HG02642 (cell line): ENCODE measurements around the gene AHI1.
A peak's percentile ranks its signal among the peaks of the same experiment; 100 is the strongest.
"Not testable (repeated sequence)": the region's sequence is repeated elsewhere in the genome, so short reads cannot be mapped to it uniquely, and the experiment has no call there.

ENCODE experiments used
- ATAC-seq: cut with Tn5 transposase; IDR thresholded peaks from one replicate; pipeline ENCODE4 v1.9.1; 2021; ENCODE audit warnings: mild to moderate bottlenecking; ENCODE audit not compliant: unreplicated experiment, poor library complexity

AHI1 gene

DNA sequence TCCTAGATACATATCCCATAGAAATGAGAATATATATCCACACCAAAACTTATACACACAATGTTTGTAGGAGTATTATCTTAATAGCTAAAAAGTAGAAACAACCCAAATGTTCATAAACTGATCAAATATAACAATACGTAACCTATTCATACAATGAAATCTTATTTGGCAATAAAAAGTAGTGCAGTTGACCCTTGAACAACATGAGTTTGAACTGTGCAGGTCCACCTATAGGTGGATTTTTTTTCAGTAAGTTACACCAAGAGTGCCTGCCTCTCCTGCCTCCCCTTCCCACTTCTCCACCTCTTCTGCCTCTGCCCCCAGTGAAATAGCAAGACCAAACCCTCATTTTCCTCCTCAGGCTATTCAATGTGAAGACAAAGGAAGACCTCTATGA, 95.2 kb downstream of the AHI1 start:
- ATAC-seq: no peak

DNA sequence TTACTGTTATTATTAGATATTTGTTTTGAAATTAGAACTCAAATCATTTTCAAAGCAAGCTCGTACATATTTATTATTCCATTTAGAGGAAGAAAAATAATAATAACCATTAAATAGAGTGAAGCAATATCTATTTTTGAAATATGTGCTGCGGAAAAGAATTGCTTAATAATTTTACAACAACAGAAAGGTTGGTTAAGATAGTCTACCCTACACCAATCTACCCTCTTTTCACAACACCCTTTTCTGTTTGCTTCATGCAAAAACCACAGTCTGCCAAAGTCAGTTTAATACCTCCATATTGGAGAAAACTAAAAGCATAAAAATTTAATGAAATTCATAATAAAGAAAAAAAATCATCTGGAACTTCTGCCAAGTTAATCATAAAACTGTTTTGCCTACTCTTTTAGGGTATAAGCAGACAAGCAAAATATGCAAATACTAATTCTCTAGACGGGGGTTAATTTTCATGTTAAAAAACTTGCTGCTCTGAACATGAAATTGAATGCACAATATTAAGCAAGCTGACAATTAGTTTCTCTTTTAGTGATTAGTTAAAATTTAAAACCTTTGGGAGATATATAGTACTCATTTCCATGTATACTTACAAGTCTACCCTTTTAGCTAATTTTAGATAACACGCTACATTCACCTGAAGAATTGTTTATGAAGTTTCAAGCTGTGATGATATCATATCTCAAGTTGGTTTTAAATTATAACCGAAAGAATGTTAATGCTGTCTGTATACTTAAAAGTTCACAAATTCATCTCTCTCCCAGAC, 100.2 kb downstream of the AHI1 start:
- ATAC-seq: no peak

DNA sequence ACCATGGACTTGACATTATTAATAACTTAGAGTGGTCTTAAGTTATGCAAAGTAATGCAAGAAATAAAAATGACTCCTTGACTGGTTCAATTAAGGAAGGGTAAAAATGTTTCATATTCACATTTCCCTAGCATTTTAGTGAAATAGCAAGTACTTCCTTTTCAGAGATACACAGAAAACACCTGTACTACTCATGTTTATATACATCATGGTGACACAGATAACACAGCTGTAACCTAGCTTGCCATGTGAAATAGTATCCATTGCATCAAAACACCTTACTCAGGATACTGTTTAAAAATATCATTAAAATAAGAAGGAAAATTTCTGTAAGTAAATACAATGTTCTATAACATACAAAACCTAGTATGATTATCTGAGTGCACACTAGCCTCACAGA, 102.4 kb downstream of the AHI1 start:
- no peak for ATAC-seq

DNA sequence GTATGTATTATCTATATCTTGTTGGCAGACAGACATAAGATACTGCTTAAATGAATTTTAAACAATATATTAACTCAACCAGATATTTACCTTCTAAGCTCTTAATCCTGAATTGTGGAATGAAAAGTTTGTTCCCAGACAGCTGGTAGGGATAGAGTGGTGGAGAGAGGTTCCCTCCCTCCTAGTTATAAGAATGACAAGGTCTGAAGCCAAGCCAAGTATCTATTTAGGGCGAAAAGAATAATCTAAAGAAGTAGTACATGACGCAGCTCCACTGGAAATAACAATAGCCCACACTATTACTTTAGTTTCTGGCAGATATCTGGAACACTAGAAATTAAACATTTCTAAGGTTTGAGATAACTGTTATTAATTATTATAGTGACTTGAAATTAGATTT, 104.3 kb downstream of the AHI1 start:
- no peak for ATAC-seq

DNA sequence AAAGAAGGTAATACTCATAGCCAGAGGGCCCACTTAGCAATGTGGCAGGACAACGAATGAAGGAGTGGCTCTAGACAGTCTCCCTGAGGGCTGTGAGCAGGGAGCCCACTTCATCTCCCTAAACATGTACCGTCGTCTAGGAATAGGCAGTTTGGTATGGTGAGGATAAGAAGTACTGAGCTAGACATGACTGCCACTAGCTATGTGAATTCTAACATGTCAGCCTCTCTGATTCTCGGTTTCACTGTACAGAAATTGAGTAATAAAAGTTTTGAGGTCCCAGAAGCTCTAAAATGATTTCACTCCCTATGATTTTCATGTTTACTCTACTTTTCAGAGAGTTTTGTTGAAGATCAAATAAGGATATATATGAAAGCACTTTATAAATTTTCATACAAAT, 107.1 kb downstream of the AHI1 start:
- no peak for ATAC-seq

DNA sequence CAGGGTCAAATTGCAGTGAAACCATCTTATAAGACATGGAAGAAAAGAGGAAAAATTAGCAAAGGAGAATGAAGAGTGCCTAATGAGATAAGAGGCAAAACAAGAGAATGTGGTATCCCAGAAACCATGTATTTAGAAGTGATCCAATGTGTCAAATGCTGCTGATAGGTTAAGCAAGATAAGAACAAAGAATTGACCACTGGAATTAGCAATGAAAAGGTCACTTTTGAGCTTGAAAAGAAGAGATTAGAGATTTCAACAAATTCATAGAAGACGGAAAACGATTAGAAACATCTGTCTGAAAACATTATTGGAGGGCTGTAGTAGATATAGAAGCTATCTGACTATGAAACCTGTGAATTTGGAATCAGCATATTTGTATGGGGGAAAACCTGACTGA, 112.2 kb downstream of the AHI1 start:
- ATAC-seq: no peak

DNA sequence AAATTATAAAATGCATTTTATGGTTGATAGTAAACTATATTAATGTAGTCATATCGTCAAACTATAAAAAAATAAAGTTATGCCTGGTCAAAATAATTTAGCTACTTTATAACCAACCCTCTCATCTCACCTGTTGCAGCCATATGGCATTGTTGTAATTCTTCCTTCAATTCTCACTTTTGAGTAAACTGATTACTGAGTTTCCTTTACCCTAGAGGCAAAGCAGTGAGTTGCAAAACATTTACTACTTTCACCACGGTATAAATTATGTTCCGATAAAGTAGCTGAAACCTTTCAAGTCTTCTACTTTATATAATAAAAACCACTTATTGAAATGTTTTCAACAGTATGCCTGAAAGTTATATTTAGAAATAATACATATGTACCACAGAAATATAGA, 113.8 kb downstream of the AHI1 start:
- ATAC-seq: no peak

DNA sequence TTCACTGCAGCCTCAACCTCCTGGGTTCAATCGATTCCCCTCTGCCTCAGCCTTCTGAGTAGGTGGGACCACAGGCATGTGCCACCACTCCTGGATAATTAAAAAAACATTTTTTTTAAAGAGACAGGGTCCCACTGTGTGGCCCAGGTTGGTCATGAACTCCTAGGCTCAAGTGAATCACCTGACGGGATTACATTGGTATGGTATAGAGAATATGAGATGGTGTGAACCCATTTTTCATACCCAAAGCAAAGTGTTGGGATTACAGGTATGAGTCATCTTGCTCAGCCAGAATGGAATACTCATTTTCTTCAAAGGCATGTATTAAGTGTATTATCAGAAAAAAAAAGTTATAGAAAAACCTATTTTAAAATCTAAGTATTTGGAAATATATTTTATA, 114.2 kb downstream of the AHI1 start:
- ATAC-seq: no peak

DNA sequence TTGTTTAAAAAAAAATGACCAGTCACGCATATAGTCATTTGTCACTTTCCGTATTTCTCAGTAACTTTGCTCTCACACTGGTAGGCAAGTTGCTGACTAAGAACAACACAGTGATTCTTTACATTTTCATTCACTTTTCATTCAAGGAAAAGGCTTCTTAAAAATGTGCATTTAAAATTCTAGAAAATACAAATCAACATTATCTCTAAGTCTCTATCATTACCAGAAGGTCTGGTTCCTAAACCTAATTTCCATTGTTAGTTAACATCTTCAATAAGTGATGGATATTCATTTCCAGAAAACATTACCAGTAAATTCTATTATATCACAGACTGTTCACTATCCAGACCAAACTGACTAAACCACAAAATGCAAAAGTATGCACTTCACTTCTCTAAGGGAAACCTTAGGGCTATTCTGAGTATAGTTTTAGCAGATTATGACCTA, 115.3 kb downstream of the AHI1 start:
- peak; percentile 92 for ATAC-seq

DNA sequence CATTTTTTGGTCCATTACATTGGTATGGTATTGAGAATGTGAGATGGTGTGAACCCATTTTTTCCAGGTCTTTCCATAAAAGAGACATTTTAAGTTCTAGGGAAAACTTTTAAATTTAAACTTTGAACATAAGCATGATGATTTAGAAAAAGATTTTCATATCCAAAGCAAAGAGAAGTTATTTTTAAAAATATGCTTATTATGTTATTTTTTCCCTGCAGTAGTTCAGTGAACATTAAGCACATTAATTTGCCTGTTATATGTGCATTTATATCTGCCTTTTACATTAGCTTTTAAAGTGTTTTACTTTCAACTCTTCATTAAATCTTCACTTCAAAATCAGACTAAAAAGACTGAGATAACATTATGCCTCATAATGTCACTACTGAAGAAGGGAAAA, 116.7 kb downstream of the AHI1 start:
- no peak for ATAC-seq

DNA sequence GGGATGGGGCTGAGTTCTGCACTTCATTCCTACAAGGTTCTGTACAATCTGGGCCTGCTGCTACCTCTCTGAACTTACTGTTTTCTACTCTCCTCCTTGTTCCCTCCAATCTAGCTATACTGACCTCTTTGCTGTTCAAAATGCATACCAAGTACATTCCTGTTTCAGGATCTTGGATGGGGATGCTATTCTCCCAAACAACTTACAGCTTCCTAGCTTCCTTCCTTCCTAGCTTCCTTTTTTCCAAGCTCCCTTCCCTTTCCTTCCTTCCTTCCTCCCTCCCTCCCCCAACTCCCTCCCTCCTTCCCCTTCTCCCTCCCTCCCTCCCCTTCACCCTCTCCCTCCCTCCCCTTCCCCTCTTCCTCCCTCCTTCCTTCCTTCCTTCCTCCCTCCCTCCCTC, 117.9 kb downstream of the AHI1 start:
- ATAC-seq: no peak

DNA sequence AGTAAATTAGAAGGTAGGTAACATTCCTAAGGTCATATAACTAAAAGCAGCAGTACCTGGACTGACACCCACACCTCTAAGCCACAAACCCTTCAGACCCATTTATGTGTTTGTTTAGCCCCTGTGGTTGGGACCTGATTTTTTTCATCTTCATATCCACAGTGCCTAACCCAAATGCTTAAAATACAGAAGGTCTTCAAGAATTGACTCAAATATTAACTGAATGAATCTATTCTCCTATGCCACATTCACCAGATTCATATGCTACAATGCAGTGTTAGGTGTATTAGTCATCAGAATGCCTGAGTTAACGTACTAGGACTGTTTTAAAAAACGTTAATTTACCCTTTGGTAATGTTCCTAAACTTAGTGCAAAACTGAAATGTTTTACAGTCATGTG, 124.8 kb downstream of the AHI1 start:
- ATAC-seq: no peak

DNA sequence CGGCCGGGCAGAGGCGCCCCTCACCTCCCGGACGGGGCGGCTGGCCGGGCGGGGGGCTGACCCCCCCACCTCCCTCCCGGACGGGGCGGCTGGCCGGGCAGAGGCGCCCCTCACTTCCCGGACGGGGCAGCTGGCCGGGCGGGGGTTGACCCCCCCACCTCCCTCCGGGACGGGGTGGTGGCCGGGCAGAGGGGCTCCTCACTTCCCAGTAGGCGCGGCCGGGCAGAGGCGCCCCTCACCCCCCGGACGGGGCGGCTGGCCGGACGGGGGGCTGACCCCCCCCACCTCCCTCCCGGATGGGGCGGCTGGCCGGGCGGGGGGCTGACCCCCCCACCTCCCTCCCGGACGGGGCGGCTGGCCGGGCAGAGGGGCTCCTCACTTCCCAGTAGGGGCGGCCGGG, 133.9 kb downstream of the AHI1 start:
- ATAC-seq: not testable (repeated sequence)

DNA sequence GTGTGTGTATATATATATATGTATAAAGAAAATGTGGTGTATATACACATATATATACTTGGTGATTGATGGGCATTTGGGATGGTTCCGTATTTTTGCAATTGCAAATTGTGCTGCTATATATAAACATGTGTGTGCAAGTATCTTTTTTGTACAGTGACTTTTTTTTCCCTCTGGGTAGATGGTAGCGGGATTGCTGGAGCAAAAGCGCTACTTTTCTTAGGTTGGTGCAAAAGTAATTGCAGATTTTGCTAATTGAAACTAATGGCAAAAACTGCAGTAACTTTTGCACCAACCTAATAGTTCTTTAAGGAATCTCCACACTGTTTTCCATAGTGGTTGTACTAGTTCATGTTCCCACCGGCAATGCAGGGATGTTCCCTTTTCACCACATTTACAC, 135.4 kb downstream of the AHI1 start:
- ATAC-seq: no peak

DNA sequence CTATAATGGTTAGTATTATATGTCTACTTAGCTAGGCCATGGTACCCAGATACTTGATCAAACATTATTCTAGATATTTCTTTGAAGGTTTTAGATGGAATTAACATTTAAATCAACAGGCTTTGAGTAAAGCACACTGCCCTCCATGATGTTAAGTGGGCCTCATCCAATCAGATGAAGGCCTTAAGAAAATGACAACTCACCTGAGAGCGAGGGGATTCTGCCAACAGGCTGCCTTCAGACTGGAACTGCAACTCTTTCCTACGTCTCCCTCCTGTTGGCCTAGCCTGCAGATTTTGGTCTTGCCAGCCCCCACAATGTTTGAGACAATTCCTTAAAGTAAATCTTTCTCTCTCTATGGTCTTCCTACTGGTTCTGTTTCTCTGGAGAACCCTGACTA, 137.3 kb downstream of the AHI1 start:
- no peak for ATAC-seq

DNA sequence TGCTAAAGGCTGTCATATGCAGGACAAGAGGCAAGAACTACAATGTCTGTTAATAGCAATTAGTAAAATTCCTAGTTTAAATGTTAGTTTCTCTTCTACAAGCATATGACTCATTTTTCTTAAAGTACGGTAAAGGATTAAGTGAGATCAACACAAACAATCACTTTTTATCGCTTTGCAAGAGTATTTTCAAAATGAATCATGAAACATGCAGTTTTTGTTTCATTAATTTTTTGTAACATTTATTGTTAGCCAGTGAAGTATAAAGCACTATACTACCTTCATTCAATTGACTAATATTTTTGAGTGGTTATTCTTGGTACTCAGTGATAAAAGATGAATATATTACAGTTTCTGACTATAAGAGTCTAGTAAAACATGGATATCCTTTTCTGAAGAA, 138.6 kb downstream of the AHI1 start:
- no peak for ATAC-seq

DNA sequence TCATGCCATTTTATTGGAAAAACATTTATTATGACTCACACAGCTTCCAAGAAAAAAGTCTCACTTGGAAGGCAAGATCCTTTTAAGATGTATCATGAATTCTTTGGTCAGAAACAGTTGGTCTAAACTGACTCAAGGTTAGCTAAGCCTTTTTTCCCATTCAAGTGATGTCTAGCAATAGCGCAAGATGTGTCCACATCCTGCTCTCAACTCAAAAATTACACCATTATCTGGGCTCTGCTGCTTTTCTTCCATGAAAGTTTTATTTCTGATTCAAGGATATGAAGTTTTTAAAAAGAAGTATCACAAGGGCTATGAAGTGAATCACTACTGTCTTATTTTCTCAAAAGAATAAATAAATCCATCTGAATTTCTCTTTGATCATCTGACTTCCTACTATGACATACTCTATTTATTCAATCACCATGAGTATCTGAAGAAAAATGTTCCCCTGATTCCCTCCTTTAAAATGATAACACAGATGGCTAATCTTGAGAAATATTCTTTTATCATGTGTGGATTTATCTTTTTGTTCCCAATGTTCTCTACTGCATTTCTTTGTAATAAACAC, 139.2 kb downstream of the AHI1 start:
- no peak for ATAC-seq

DNA sequence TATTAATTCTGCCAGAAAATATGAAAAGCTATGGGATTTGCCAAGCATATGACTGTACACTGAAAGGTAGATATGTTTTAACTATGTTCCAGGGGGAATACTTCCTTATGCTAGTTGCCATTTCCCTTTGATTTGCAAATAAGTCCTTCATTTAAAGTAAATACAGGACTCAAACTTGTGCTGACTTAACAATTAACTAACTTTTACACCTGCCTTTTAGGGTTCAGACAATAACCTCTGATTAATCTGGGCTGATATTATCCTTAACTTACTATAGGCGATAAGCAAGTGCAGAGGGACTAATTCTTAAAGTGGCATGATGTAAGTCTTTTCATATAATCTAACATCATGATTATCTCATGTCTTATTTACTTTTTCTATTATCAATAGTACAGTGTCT, 143.1 kb downstream of the AHI1 start:
- ATAC-seq: no peak

DNA sequence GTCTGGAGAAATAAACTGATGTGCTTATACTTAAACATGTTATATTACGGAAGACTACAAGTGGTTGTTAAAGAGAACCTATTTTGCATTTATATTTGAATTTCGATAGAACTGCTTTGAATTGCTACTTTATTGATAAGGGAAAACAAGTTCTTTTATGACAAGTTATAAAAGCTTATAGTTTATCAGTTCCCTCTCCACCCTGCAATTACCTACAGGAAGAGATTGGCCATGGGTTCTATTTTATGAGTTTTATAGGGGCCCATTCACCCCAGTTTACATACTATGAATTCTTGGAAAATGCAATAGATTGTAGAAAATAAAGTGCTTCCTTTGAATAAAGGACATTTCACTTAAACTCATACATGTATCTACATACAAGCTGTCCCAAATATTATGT, 144.4 kb downstream of the AHI1 start:
- ATAC-seq: no peak

DNA sequence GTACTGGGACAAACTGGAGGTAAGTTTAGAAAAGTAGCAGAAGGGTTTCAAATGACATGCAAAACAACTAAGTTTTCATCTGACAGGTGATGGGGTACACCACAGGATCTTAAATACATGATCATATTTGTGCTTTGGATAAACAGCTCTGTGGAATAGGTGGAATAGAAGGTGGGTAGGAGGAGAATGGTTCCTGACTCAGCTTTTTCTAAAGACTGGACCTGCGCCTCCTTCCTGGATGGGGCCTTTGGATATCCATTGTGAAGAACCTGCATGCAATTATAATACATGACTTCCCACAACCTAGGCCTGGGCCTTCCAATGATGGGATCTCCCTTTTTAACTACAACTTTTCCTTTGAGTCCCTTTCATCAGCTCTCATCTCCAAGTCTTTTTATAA, 145.9 kb downstream of the AHI1 start:
- no peak for ATAC-seq

DNA sequence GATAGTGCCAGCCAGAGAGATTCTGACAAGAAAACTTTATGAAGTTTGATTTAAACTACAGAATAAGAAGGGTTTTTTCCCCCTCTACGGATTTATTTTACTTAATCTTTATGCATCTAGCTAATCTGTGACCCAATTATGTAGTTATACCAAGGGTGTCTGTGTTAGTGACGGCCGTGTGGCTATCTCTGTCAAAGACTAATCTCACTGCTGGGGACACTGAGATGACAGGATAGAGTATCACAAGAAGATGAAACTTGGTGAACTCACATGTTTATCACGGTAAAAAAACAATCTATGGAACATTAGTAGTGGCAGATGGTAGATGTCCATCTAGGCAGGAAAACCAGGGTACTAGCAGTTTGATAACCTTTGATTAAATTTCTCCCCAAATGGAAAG, 149.7 kb downstream of the AHI1 start:
- ATAC-seq: no peak

DNA sequence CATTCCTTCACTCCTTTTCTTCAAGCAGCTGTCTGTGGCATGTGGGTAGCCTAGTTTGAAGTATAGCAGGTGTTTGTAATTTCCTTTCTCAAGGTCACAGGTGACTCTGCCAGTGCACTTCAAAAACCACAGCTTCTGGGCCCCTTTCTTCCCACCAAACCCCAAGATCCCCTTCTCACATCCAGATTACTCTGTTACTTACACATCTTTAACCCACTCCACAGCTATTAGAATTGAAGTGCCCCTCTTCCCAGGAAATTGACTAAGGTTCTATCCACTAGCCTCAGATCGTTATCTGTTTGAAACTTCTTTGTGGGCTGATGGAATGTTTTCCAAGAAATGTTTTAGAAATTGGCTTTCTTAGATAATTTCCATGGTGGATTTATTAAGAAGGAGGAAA, 150.8 kb downstream of the AHI1 start:
- no peak for ATAC-seq
